GM19438 (cell line): ENCODE data around the gene APBA2.

ENCODE experiments used
- ATAC-seq: cut with Tn5 transposase; IDR thresholded peaks from one replicate; pipeline ENCODE4 v1.9.1; 2021; ENCODE audit warnings: low read depth; ENCODE audit not compliant: unreplicated experiment

Gene APBA2

GRCh38 chr15:28954466-28955159, 68.8 kb downstream of the APBA2 start:
- ATAC-seq = no peak

DNA sequence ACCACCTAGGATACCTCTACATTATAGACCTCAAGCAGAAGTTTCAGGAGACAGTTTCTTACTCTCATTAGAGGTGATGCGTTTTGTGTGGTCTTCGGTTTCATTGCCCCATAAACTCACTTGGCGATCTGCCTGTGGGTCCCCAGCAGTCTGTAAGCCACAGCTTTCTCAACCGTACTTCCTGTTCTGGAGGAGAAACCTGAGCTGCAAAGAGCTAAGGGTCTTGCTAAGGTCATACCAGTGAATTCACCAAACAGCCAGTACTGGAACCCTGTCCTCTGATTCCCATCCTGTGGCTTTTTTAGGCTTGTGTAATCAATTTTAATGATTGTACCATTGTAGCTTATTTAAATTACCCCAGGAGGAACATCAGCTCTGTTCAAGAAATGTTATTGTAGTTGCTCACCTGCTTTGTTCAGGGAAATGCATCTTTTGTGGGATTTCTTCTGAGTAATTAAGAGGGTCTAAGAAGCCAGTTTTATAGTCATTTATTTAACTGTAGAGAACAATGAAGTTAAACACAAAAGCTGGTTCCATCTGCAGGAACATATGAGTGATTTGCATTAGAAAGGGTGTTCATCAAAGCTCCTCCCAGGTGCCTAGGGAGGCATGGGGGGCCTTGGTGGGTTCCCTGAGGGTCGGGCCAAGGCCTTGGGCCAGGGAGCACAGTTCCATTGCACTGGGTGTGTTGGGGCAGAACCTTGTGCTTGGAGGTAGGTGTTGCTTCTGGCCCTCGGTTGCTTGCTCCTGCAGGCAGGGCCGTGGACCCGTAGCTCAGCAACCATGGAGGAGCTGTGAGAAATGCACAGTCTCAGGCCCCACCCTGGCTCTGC, 69.6 kb downstream of the APBA2 start:
- ATAC-seq = peak; percentile 75

DNA sequence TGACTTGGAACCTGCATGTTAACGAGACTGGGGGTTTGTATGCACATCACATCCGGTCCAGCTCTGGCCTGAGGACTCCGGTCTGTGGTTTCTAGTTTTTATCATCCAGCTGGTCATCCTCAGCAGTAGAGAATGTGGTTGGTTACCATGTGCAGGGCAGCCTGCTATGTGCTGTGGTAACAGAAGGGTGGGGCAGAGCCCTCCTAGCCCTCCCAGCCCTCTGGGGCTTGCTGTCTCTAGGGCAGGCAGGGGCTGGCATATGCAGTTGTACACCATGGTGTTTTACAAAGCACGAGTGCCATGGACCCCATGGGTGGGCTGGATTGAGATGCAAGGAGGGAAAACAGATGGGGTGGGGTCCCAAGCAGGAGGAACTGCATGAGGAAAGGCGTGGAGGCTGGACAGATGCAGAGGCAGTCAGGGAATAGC, 70.2 kb downstream of the APBA2 start:
- no peak for ATAC-seq

- ATAC-seq = no peak
Measured at GRCh38 chr15:28956491-28956890, 70.7 kb downstream of the APBA2 start.

DNA sequence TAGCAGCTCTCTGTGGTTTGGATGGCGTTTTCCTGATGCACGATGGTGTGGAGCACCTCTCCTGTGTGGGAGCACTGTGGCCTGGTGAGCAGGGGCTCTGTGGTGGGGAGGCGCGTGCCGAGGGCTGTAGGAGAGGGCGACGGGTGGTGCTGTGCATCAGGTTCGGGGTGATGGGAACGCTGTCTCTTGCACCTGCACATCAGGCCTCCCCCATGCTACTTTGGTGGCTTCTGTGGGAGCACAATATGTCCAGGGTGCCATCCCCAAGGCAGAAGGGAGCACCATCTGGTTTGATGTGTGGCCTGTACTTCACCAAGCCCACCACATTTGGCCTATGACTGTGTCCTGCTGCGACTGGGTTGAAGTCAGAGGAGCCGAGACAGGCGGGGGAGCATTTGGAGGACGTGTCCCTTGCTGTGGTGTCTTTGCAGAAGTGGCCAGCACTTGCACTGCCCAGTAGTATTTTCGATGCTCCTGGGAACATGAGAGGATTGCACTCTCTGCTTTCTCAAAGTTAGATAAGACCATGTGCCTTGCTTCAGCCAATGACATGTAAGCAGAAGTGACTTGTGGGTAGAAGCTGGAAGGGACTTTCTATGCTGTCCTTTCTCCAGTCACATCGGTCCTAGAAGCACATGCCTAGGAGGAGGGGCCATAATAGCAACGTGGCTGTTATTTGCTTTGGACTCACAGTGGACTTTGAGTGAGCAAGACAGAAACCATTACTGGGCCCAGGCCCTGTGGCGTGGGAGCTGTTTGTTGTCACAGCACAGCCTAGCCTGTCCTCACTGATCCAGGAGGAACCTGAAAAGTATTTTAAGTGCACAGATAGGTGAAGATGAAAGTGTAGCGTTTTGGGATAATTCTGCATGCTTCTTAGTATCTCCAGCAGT, 72.1 kb downstream of the APBA2 start:
- no peak for ATAC-seq

GRCh38 chr15:28959326-28959725, 73.6 kb downstream of the APBA2 start:
- no peak for ATAC-seq

DNA sequence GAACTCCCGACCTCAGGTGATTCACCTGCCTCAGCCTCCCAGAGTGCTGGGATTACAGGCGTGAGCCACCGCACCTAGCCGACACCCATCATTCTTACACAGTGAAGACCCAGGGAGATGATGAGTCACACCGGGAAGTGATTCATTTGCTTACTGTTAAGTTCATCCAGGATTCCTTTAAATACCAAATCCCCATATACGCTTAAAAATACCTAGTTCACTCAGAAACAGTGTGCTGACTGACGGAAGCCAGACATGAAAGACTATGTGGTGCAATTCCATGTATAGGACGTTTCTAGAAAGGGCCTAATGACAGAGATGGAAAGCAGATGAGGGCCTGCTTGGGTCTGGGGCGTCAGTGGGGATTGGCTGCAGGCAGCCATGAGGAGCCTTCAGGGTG, 75.2 kb downstream of the APBA2 start:
- ATAC-seq = no peak

DNA sequence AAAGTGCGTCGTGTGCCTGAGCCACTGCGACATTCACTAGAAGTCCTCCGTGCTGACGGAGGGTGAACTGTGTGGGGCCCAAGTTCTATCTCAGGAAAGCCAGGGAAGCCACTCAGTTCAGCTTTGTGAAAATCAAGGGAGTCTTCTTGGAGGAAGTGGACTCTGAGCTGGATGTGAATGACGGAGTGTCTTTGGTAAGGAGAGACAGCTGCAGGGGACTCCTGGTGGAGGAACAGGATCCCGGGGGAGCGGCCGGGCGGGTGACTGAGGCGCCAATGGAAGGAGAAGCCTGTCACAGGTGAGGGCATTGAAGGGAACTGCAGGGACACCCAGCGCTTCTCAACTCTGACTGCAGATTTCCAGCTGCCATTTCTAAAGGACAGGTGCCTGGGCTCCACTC, 75.6 kb downstream of the APBA2 start:
- ATAC-seq = no peak

- ATAC-seq = no peak
Measured at GRCh38 chr15:28962851-28963710, 77.3 kb downstream of the APBA2 start.

GRCh38 chr15:28963711-28964081, 77.9 kb downstream of the APBA2 start:
- ATAC-seq = no peak

- no peak for ATAC-seq
Measured at GRCh38 chr15:28964098-28964497, 78.3 kb downstream of the APBA2 start.

DNA sequence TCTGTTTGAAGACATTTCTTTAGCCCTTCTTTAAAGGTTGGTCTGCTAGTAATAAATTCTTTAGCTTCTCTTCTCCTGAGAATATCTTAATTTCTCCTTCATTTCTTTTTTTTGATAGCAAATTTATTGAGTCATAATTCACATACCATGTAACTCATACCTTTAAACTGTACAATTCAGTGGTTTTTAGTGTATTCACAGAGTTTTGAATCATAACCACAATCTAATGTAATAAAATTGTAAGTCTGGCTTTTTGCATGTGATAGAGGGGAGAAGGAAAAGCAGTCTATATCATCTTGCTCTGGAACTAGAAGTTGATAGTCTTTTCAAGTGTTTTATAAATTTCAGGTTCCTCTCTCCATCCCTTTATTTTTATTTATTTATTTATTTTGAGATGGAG, 81.3 kb downstream of the APBA2 start:
- no peak for ATAC-seq

- ATAC-seq = no peak
Measured at GRCh38 chr15:28967990-28968389, 82.2 kb downstream of the APBA2 start.

DNA sequence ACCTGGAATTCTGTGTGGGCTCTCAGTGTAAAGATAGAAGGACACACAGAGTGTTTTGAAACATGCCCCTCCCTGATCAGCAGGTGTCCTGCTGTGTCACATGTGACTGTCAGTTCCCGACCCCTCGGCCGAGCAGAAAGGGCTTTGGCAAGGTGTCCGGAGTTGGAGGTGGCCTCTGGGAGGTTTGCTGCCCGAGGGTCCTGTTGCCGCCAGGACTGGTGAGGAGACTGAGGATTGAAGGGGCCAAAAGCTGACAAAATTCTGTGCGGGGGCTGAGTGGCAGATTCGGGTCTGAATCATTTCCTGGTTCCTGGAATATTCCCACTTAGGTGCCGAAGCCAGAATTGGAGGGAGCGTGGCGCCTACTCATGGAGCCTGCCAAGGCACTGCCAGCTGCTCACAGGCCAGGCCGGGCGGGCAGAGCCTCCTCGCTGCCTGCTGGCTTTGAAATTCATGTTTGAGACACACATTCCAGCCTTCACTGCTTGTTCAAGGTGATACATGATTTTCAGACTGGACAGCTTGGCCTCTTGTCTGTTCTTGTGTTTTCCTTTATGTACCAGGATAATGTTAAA, 83.8 kb downstream of the APBA2 start:
- ATAC-seq = no peak

GRCh38 chr15:28974142-28974541, 88.4 kb downstream of the APBA2 start:
- no peak for ATAC-seq

DNA sequence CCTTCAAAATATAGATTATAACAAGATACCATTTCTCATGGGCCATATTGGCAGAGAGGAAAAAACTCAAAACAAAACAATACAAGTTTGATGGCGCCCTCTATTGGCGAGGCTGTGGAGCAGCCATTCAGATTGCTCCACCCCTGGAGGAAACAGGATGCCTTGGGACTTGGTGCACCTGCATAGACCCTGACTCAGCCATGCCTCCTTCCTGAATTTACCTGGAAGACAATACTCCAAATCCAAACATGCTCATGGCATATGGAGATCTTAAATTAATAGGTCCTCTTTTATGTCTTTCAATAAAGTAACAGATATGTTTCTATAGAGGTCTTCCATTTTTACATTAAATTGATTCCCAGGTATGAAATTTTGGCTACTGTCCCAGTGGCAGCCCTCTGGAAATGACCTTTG, 90.0 kb downstream of the APBA2 start:
- ATAC-seq = no peak

DNA sequence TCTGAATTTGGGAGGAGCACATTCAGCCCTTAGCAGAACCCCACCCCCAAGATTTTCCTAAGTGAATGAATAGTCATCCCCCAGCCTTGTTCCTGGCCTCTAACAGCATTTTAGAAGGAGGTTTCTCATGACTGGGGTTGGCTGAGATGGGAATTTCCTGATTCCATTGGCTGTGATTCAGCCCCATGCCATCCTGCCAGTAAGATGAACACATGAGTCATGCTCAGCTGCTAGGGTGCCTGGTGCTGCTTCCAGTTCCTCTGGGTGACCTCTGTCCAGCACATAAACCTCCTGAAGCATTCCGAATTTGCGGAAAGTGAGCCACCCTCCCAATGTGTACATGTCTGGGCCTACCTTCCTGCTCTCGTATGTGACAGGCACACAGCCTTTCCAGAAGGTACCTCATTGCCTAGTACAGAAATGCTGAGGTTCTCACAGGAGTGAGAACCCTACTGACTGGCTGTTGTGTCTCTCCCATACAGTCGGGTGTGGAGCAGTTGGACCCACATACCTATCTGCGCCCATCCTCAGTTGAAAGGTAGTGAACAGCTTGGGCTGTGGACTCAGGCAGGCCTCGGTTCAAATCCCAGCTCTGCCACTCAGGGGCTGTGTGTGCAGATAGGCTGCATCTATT, 91.7 kb downstream of the APBA2 start:
- ATAC-seq = no peak

GRCh38 chr15:28978011-28978378, 92.2 kb downstream of the APBA2 start:
- ATAC-seq = no peak

DNA sequence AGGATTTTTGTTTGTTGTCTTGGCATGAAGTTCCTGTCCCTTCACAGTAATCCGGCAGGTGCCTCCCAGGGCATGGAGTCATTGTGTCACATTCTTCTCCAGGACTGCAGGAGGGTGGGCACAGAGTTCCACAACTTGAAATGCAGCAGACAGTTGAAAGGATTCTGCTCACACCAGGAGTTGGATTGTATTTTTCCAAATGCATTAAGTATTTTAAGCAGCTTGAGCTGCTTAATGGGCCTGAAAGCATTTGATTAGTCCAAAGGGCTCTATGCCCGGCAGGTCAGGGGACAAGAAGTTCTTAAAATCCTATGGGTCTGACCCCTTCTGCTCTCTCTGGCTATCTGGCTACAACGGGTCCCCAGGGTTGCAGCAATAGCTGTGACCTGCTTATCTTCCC, 92.9 kb downstream of the APBA2 start:
- no peak for ATAC-seq
